Bronchial epithelial cell (primary cell): ENCODE data around the gene NRF1. TPM values are rescaled to one million over a fixed set of nuclear protein-coding genes. Genes with fewer than 3 reads are reported as not detected.

Experiments
- DNase-seq: peaks from one replicate; pipeline ENCODE4 v3.0.0-alpha.2; 2010; ENCODE audit warnings: low read depth
- FAIRE-seq: peaks from 2 replicates; lab custom pipeline; 2011; peaks lifted over from hg19 to GRCh38; lab: Jason Lieb, UNC
- H3K27me3 ChIP-seq: 2 replicates; pipeline ENCODE4 v1.5.1; 2011; ENCODE audit warnings: low read length; ENCODE audit not compliant: control insufficient read depth, insufficient read depth
- H3K36me3 ChIP-seq: 2 replicates; pipeline ENCODE4 v1.5.1; 2011; ENCODE audit warnings: low read length; ENCODE audit not compliant: control insufficient read depth, insufficient read depth
- H3K4me3 ChIP-seq: 2 replicates; pipeline ENCODE4 v1.5.1; 2011; ENCODE audit warnings: mild to moderate bottlenecking, low read depth, low read length, control low read depth
- total RNA-seq: library from RNA; depleted of rRNA; stranded (reverse); fragments of >200 nt; gene quantifications from 2 replicates; pipeline ENCODE4 v1.2.1, GENCODE V29; 2014
- TF ChIP-seq, protein P1 (sequence below): IDR thresholded peaks from 2 replicates; pipeline ENCODE4 v1.5.1; 2011; ENCODE audit warnings: mild to moderate bottlenecking, moderate library complexity, low read length, control low read depth, inconsistent platforms; ENCODE audit not compliant: insufficient read depth, severe bottlenecking

Gene NRF1
- total RNA-seq, 1 donor from 2014 or later, result 12.1 TPM

- DNase-seq (no peak), FAIRE-seq (no peak)
- Histone ChIP-seq H3K4me3 (no peak overlapping the region), H3K36me3 (peaks cover 4% of the 10 kb centered on the region), H3K27me3 (no peaks in the 10 kb centered on the region)
- TF ChIP-seq, protein P1, sequence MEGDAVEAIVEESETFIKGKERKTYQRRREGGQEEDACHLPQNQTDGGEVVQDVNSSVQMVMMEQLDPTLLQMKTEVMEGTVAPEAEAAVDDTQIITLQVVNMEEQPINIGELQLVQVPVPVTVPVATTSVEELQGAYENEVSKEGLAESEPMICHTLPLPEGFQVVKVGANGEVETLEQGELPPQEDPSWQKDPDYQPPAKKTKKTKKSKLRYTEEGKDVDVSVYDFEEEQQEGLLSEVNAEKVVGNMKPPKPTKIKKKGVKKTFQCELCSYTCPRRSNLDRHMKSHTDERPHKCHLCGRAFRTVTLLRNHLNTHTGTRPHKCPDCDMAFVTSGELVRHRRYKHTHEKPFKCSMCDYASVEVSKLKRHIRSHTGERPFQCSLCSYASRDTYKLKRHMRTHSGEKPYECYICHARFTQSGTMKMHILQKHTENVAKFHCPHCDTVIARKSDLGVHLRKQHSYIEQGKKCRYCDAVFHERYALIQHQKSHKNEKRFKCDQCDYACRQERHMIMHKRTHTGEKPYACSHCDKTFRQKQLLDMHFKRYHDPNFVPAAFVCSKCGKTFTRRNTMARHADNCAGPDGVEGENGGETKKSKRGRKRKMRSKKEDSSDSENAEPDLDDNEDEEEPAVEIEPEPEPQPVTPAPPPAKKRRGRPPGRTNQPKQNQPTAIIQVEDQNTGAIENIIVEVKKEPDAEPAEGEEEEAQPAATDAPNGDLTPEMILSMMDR, result no peak
Observed at GRCh38 chr7:129721068-129721467, 109.5 kb downstream of the NRF1 start.

DNA sequence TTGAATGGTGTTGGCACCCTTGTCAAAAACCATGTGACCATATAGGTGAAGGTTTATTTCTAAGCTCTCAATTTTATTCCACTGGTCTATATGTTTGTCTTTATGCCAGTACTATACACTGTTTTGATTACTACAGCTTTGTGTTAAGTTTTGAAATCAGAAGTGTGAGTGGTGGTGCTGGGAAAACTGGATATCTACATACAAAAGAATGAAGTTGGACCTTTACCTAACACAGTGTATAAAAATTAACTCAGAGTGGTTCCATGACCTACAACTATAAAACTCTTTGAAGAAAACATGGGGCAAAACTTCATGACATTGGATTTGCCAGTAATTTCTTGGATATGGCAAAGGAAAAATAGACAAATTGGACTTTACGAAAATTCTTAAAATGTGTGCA lies 112.2 kb downstream of the NRF1 start:
- no peak for FAIRE-seq
- Histone ChIP-seq H3K27me3 (no peaks in the 10 kb centered on the region), H3K36me3 (peaks cover 1% of the 10 kb centered on the region), H3K4me3 (no peak overlapping the region)
- DNase-seq, result no peak
- TF ChIP-seq, protein P1, result no peak

DNA sequence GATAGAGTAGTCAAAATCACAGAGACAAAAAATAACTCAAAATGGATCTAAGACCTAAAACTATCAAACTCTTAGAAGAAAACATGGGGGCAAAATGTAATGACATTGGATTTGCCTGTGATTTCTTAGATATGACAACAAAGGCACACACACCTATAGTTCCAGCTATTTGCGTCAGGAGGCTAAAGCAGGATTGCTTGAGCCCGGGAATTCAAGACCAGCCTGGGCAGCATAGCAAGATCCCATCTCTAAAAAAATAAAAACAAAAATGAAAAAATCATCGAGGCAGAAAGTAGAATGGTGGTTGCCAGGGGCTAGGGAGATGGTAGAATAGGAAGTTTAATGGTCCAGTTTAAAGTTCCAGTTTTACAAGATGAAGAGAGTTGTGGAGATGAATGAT lies 113.3 kb downstream of the NRF1 start:
- Histone ChIP-seq H3K4me3 (no peak overlapping the region), H3K27me3 (no peaks in the 10 kb centered on the region), H3K36me3 (peaks cover 1% of the 10 kb centered on the region)
- DNase-seq, result no peak
- no peak for FAIRE-seq
- TF ChIP-seq, protein P1, result no peak

- peaks cover 1% of the 10 kb centered on the region for H3K36me3 ChIP-seq
- no peak overlapping the region for H3K4me3 ChIP-seq
- no peaks in the 10 kb centered on the region for H3K27me3 ChIP-seq
- TF ChIP-seq, protein P1, result no peak
- DNase-seq, result no peak
- no peak for FAIRE-seq
Observed at GRCh38 chr7:129728875-129729467, 117.5 kb downstream of the NRF1 start.

GRCh38 chr7:129729511-129729910 lies 118.0 kb downstream of the NRF1 start:
- DNase-seq (no peak), FAIRE-seq (no peak)
- TF ChIP-seq, protein P1, result no peak
- no peak overlapping the region for H3K4me3 ChIP-seq
- H3K27me3 ChIP-seq, result no peaks in the 10 kb centered on the region
- peaks cover 1% of the 10 kb centered on the region for H3K36me3 ChIP-seq

GRCh38 chr7:129730159-129730558 lies 118.6 kb downstream of the NRF1 start:
- FAIRE-seq, result no peak
- TF ChIP-seq, protein P1, result no peak
- Histone ChIP-seq H3K4me3 (no peak overlapping the region), H3K36me3 (peaks cover 1% of the 10 kb centered on the region), H3K27me3 (no peaks in the 10 kb centered on the region)
- no peak for DNase-seq
